Right lobe of liver (tissue), 6 donors: ENCODE results near the gene RASAL3. TPM values are rescaled to one million over a fixed set of nuclear protein-coding genes. Genes with fewer than 3 reads are reported as not detected.
A peak's percentile ranks its signal among the peaks of the same experiment; 100 is the strongest.
"Not testable (repeated sequence)": the region's sequence is repeated elsewhere in the genome, so short reads cannot be mapped to it uniquely, and the experiment has no call there.

ENCODE experiments used
- ATAC-seq, 4 donors: fragments of 200-7000 bp; cut with Tn5 transposase; one replicate each; pipeline ENCODE4 v1.9.1; 2020; ENCODE audit warnings: mild to moderate bottlenecking in 4 of 4, moderate library complexity in 4 of 4
- DNase-seq, 3 donors: peaks; one replicate each; pipeline ENCODE4 v3.0.0-alpha.2; 2020
- H3K27ac ChIP-seq, 3 donors: fragments of 200-600 bp; one replicate each; pipeline ENCODE4 v1.8.0; 2022
- H3K27me3 ChIP-seq, 2 donors: fragments of 200-600 bp; one replicate each; pipeline ENCODE4 v1.8.0; 2022
- H3K36me3 ChIP-seq, 4 donors: fragments of 200-600 bp; sonication (generic) in 1 of 4; one replicate each; pipeline versions ENCODE4 v1.5.1 to v1.8.0; 2017 to 2022; ENCODE audit warnings: control low read depth in 1 of 4
- H3K4me1 ChIP-seq, 4 donors: fragments of 200-600 bp; sonication (generic) in 1 of 4; one replicate each; pipeline versions ENCODE4 v1.5.1 to v1.8.0; 2017 to 2022; ENCODE audit warnings: control low read depth in 1 of 4
- H3K4me3 ChIP-seq, 3 donors: fragments of 200-600 bp; one replicate each; pipeline ENCODE4 v1.8.0; 2022
- H3K9me3 ChIP-seq, 4 donors: fragments of 200-600 bp; sonication (generic) in 1 of 4; one replicate each; pipeline versions ENCODE4 v1.5.1 to v1.8.0; 2017 to 2022; ENCODE audit warnings: control low read depth in 1 of 4
- POLR2A ChIP-seq: fragments of 450-650 bp; IDR thresholded peaks from one replicate; pipeline ENCODE4 v1.6.1; 2017; ENCODE audit warnings: antibody characterized with exemption, mild to moderate bottlenecking
- WGBS: methylation state at CpG from one replicate; pipeline ENCODE4 v1.1.6; 2018; ENCODE audit warnings: low coverage, low lambda C conversion rate; ENCODE audit not compliant: insufficient coverage; ENCODE audit errors: missing lambda C conversion rate; 5-methylcytosine and 5-hydroxymethylcytosine counted together
- intact Hi-C, 2 donors: fragments of 100-400 bp; cut with DNase I; formaldehyde crosslinking; loops; one replicate each; pipeline versions ENCODE4 v1.11.2 to v1.14.1; 2022
- total RNA-seq, 6 experiments: library from RNA; depleted of rRNA in 2 of 6; stranded (reverse); fragments of >200 nt in 2 of 6; fragmentation: NEBNext Ultra II Directional in 3 of 6; extraction: Animal tissue kit (Norgen Biotek cat#: 25700) in 3 of 6; gene quantifications; one replicate each; pipeline versions ENCODE4 v1.1.0 to v1.2.4, GENCODE V29; 2016 to 2023
- TF ChIP-seq, protein P1 (sequence below), 4 donors: fragments of 200-600 bp in 3 of 4; fragments of 450-650 bp in 1 of 4; IDR thresholded peaks; one replicate each; pipeline versions ENCODE4 v1.5.1 to v1.8.0; 2016 to 2022; ENCODE audit warnings: antibody characterized with exemption in 4 of 4, mild to moderate bottlenecking in 2 of 4
- donor health status: DM: no; HTN: yes; CAD: no.
- donor health status: DM: no; HTN: no; CAD: no.
- donor health status: DM: no; HTN: no; CAD: no.
- donor health status: DM: no; HTN: yes; CAD: no.
- donor health status: DM: no; HTN: yes; CAD: no.

The RASAL3 gene
- total RNA-seq, 6 experiments from 2014 or later: 0.75 to 1.9 (median 1.1) TPM

DNA sequence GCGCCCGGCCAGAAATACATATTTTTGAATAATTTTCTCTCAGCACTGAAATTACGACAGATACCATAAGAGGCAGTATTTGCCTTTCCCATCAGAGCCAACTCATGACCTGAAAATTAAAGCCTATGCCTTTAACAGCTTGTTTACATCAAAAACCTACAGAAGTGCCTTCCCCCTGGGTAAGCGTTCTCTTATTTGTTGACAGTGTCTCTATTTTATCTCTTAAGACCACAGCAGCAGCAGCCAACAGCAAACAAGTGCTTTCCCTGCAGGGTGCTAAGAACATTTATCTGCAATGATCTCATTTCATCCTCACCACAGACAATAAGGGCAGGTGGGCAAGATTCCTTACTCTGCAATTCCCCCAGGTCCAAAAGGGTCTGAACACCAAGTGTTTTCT is 51.5 kb downstream of the RASAL3 start:
- H3K4me3 ChIP-seq: no peak overlapping the region
- H3K36me3 ChIP-seq: peaks cover 0 to 19% (median 1%) of the 10 kb centered on the region in 4 donors
- H3K4me1 ChIP-seq: peaks cover 0 to 68% (median 16%) of the 10 kb centered on the region in 4 donors
- no peaks in the 10 kb centered on the region for H3K27me3 ChIP-seq
- no peak overlapping the region for H3K27ac ChIP-seq
- intact Hi-C loops: no loop called here
- no peaks in the 10 kb centered on the region for H3K9me3 ChIP-seq
- no peak for TF ChIP-seq POLR2A
- TF ChIP-seq, protein P1, sequence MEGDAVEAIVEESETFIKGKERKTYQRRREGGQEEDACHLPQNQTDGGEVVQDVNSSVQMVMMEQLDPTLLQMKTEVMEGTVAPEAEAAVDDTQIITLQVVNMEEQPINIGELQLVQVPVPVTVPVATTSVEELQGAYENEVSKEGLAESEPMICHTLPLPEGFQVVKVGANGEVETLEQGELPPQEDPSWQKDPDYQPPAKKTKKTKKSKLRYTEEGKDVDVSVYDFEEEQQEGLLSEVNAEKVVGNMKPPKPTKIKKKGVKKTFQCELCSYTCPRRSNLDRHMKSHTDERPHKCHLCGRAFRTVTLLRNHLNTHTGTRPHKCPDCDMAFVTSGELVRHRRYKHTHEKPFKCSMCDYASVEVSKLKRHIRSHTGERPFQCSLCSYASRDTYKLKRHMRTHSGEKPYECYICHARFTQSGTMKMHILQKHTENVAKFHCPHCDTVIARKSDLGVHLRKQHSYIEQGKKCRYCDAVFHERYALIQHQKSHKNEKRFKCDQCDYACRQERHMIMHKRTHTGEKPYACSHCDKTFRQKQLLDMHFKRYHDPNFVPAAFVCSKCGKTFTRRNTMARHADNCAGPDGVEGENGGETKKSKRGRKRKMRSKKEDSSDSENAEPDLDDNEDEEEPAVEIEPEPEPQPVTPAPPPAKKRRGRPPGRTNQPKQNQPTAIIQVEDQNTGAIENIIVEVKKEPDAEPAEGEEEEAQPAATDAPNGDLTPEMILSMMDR (IDR thresholded peaks at IDR 0.05): no peak
- ATAC-seq (no peak), DNase-seq (no peak)
- 81% methylated on average over 4 of the region's 4 CpGs for WGBS

DNA sequence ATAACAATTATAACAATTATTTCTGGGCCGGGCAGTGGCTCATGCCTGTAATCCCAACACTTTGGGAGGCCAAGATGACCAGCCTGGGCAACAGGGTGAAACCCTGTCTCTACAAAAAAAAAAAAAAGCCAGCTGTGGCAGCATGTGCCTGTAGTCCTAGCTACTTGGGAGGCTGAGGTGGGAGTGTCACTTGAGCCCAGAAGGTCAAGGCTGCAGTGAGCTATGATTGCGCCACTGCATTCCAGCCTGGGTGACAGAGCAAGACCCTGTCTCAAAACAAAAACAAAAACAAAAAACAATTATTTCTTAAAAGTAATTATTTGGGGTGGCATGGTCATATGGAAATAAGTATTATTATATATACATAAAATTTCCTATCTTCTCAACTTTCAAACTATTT is 53.0 kb downstream of the RASAL3 start:
- intact Hi-C loops, H3K27ac ChIP-seq, DNase-seq, H3K9me3 ChIP-seq, H3K4me3 ChIP-seq, H3K27me3 ChIP-seq: not testable (repeated sequence)
- Histone ChIP-seq H3K4me1 (peaks cover 0 to 53% (median 12%) of the 10 kb centered on the region in 4 donors), H3K36me3 (peaks cover 0 to 19% (median 1%) of the 10 kb centered on the region in 4 donors)
- peak; percentile 47 to 70 (median 64) for ATAC-seq
- WGBS: 33% methylated on average over 2 of the region's 2 CpGs

DNA sequence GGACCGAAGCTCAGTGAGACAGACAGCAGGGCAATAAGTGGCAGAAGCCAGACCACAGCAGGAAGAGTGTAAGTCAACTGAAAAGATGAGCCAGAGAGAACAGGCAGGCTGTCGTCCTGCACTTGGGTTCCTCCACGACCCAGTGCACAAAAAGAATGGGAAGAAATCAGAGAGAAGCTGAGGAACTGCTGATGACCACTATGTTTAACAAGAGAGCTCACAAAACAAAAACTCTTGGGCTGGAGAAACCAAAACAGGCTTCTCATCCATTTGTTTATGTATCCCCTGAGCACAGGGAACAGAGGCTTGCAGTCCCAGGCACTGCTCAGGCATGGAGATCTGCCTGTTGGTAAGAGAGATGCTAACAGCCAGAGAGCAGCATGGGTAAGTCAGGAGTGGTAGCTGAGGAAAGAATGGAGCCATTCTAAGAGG is 59.5 kb downstream of the RASAL3 start:
- ATAC-seq (no peak), DNase-seq (no peak)
- H3K4me1 ChIP-seq: peaks cover 0 to 6% (median 0%) of the 10 kb centered on the region in 4 donors
- H3K27ac ChIP-seq: no peak overlapping the region
- H3K4me3 ChIP-seq: no peak overlapping the region
- no peaks in the 10 kb centered on the region for H3K27me3 ChIP-seq
- TF ChIP-seq, protein P1 (IDR thresholded peaks at IDR 0.05): no peak
- TF ChIP-seq POLR2A: no peak
- 60% methylated on average over 2 of the region's 3 CpGs for WGBS
- intact Hi-C loops: no loop called here
- no peaks in the 10 kb centered on the region for H3K9me3 ChIP-seq
- peaks cover 0 to 48% (median 10%) of the 10 kb centered on the region in 4 donors for H3K36me3 ChIP-seq

DNA sequence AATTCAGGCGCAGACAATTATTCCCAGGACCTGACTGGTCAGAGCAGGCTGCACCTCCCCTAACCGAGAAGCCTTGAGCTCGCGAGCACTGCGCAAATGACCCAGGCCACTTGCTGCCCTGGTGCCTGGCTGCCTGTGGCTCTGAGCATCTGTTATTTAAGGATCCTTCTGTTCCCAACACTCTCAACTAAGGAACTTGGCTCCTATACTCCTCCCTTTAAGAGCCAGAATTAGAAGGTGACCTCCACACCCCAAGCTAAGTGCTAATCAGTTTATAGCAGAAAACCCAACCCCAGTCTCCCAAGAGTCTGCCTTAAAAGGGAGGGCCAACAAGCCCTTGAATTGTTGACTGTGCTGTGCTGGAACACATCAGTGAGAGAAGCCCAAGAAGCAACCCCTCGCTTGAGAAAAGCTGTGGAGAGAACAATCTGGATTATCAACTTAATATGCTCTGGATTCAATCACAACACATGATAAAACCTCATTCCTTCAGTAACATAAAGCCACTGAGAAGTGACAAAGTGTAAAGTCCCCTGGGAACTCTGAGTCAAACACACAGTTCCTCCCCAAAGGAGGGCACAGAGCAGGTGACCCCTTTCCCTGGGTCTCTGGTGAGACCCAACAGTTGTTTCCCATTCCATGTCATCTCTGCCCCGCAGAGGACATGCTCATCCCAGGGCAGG is 60.1 kb downstream of the RASAL3 start:
- Histone ChIP-seq H3K9me3 (no peaks in the 10 kb centered on the region), H3K4me1 (peaks cover 0 to 6% (median 0%) of the 10 kb centered on the region in 4 donors), H3K27me3 (no peaks in the 10 kb centered on the region), H3K4me3 (no peak overlapping the region), H3K36me3 (peaks cover 0 to 48% (median 15%) of the 10 kb centered on the region in 4 donors), H3K27ac (no peak overlapping the region)
- no peak for DNase-seq
- peak in 2 of 4 donors; percentile 9 to 13 for ATAC-seq
- intact Hi-C loops: no loop called here
- whole genome bisulfite sequencing: 83% methylated on average over 1 of the region's 7 CpGs
- no peak for TF ChIP-seq POLR2A
- TF ChIP-seq, protein P1 (IDR thresholded peaks at IDR 0.05): no peak

DNA sequence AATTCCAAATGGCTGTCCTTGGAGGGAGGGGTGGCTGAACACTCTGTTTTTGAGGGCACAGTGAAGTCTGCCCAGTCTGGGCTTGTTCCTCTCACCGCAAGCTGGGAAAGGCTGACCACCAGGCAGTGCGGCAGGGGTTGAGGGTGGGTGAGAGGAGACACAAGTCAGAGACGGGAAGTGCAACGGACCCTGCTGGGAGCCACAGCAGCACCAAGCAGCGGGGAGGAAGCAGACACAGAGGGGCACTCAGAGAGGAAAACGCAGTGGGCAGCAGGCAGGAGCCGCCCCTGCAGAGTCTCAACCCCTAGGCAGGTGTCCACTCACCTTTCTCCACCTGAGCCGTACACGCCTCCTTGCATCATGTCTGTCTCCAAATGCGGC is 61.2 kb downstream of the RASAL3 start:
- peaks cover 0 to 52% (median 21%) of the 10 kb centered on the region in 4 donors for H3K36me3 ChIP-seq

More for the DNA sequence above, 61.2 kb downstream of the RASAL3 start:
- no peak for TF ChIP-seq POLR2A
- TF ChIP-seq, protein P1 (IDR thresholded peaks at IDR 0.05): no peak
- DNase-seq: no peak
- WGBS: 80% methylated on average over 1 of the region's 10 CpGs
- H3K4me3 ChIP-seq: no peak overlapping the region
- H3K27ac ChIP-seq: no peak overlapping the region
- H3K4me1 ChIP-seq: peaks cover 0 to 6% (median 0%) of the 10 kb centered on the region in 4 donors
- ATAC-seq: no peak
- no peaks in the 10 kb centered on the region for H3K27me3 ChIP-seq
- intact Hi-C loops: no loop called here
- H3K9me3 ChIP-seq: no peaks in the 10 kb centered on the region
